Prostate gland (tissue), 2 donors: ENCODE results near the gene ZC3H8.
A peak's percentile ranks its signal among the peaks of the same experiment; 100 is the strongest.

Experiments
- CTCF ChIP-seq, 4 experiments: fragments of 200-600 bp in 2 of 4; fragments of 450-650 bp in 2 of 4; sonication (generic) in 2 of 4; IDR thresholded peaks; 1 replicate in 3 of 4; 2 replicates in 1 of 4; pipeline ENCODE4 v1.5.1; 2016 to 2019; ENCODE audit warnings: antibody characterized with exemption in 4 of 4, mild to moderate bottlenecking in 2 of 4, moderate library complexity in 2 of 4
- POLR2A ChIP-seq: fragments of 450-650 bp; IDR thresholded peaks from one replicate; pipeline ENCODE4 v1.6.1; 2016; ENCODE audit warnings: antibody characterized with exemption, mild to moderate bottlenecking
- POLR2AphosphoS5 ChIP-seq: sonication (generic); formaldehyde crosslinking; IDR thresholded peaks from one replicate; pipeline ENCODE4 v1.6.1; 2017; ENCODE audit warnings: antibody characterized with exemption

- no peak for TF ChIP-seq POLR2AphosphoS5
- TF ChIP-seq CTCF (IDR thresholded peaks at IDR 0.05), result no peak
- TF ChIP-seq POLR2A, result peak; percentile 80
Observed at GRCh38 chr2:112275887-112276773, 21.3 kb upstream of the ZC3H8 start.
